RWPE2 (cell line): ENCODE results near the gene CACNA1A.

Source experiments
- ATAC-seq: fragments of 200-7000 bp; cut with Tn5 transposase; 3 replicates; pipeline ENCODE4 v1.9.1; 2021; ENCODE audit warnings: low read depth
- DNase-seq: peaks from one replicate; pipeline ENCODE4 v3.0.0-alpha.2; 2020; ENCODE audit warnings: low spot score
- H3K27ac ChIP-seq: fragments of 450-650 bp; 2 replicates; pipeline ENCODE4 v1.5.1; 2017; ENCODE audit warnings: mild to moderate bottlenecking; ENCODE audit not compliant: poor library complexity, severe bottlenecking
- H3K27me3 ChIP-seq: fragments of 250-450 bp; sonication (Bioruptor Pico); 2 replicates; pipeline ENCODE4 v1.5.1; 2021; ENCODE audit warnings: mild to moderate bottlenecking, moderate library complexity; ENCODE audit not compliant: insufficient read depth, poor library complexity, severe bottlenecking
- H3K36me3 ChIP-seq: fragments of 250-450 bp; sonication (Bioruptor Pico); 2 replicates; pipeline ENCODE4 v1.5.1; 2020; ENCODE audit warnings: low read depth, mild to moderate bottlenecking, moderate library complexity
- H3K4me1 ChIP-seq: fragments of 250-450 bp; sonication (Bioruptor Pico); 2 replicates; pipeline ENCODE4 v1.5.1; 2021; ENCODE audit warnings: mild to moderate bottlenecking, moderate library complexity; ENCODE audit not compliant: insufficient read depth, poor library complexity, severe bottlenecking
- H3K4me3 ChIP-seq: fragments of 250-450 bp; sonication (Bioruptor Pico); 2 replicates; pipeline ENCODE4 v1.5.1; 2021; ENCODE audit warnings: mild to moderate bottlenecking, moderate library complexity; ENCODE audit not compliant: severe bottlenecking
- H3K9me3 ChIP-seq: fragments of 250-450 bp; sonication (Bioruptor Pico); 2 replicates; pipeline ENCODE4 v1.5.1; 2021; ENCODE audit warnings: mild to moderate bottlenecking, moderate library complexity; ENCODE audit not compliant: severe bottlenecking
- TF ChIP-seq, protein P1 (sequence below): fragments of 450-650 bp; IDR thresholded peaks from one replicate; pipeline ENCODE4 v1.5.1; 2017; ENCODE audit warnings: mild to moderate bottlenecking, moderate library complexity; ENCODE audit not compliant: poor library complexity, severe bottlenecking

Gene CACNA1A

DNA sequence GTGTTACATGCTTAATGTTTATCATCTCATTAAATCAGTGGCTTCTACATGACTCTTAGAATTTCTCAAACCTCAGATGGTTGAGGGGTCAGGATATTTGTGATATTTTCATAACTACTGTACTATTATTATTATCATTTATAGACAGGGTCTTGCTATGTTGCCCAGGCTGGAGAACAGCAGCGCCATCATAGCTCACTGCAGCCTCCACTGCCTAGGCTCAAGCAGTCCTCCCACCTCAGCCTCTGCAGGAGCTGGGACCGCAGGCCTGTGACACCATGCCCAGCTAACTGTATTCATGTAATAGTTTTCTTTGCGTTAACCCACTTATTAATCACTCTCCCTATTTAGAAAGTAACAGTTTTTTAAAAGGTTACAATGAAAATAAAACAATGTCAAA lies 346.6 kb downstream of the CACNA1A start:
- H3K4me1 ChIP-seq: peaks cover 44% of the 10 kb centered on the region
- ATAC-seq (no peak), DNase-seq (no peak)
- H3K36me3 ChIP-seq: peaks cover 4% of the 10 kb centered on the region
- H3K4me3 ChIP-seq: no peak overlapping the region
- H3K27me3 ChIP-seq: no peaks in the 10 kb centered on the region
- H3K27ac ChIP-seq: peak overlapping the region; percentile 99
- TF ChIP-seq, protein P1, sequence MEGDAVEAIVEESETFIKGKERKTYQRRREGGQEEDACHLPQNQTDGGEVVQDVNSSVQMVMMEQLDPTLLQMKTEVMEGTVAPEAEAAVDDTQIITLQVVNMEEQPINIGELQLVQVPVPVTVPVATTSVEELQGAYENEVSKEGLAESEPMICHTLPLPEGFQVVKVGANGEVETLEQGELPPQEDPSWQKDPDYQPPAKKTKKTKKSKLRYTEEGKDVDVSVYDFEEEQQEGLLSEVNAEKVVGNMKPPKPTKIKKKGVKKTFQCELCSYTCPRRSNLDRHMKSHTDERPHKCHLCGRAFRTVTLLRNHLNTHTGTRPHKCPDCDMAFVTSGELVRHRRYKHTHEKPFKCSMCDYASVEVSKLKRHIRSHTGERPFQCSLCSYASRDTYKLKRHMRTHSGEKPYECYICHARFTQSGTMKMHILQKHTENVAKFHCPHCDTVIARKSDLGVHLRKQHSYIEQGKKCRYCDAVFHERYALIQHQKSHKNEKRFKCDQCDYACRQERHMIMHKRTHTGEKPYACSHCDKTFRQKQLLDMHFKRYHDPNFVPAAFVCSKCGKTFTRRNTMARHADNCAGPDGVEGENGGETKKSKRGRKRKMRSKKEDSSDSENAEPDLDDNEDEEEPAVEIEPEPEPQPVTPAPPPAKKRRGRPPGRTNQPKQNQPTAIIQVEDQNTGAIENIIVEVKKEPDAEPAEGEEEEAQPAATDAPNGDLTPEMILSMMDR: no peak
- H3K9me3 ChIP-seq: no peaks in the 10 kb centered on the region
